ENCODE data around the gene DNER.

The DNER gene

DNA sequence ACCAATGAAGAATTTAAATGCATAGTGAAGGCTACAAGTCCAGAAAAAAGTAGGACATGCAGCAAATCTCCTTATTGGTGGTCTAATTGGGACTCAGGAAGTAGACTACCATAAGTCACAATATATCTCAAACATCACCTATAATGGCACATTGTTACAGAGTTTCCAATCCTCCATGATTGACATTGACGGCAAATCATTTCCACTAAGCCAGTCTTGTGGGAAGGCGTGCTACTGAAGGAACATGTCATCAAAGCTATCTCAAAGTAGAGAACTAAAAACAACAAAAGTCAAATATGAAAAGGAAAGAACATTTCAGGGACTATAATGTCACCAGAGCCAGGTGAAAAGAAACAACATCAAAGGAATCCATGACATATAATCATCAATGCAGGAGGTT lies 276.9 kb downstream of the DNER start:
- no peak for DNase-seq (ENCODE audit: low read depth)

DNA sequence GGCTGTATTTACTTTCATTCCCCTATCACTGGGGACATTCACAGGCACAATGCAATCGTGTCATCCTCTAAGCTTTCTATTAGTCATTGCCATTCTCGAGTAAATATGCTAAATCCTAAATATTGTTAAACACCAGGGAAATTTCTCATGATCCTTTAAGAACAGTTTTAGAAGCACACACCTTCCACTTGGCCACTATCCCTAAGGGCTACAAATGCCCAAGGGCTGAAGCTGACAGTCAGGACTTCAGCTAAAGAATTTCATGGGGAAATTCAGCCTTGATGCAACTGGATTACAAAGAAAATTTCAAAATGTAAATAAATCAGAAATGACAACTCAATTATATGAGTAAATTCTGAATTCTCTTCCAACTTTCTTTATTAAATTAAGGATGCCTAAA lies 280.2 kb downstream of the DNER start:
- DNase-seq (ENCODE audit: low read depth), result no peak

DNA sequence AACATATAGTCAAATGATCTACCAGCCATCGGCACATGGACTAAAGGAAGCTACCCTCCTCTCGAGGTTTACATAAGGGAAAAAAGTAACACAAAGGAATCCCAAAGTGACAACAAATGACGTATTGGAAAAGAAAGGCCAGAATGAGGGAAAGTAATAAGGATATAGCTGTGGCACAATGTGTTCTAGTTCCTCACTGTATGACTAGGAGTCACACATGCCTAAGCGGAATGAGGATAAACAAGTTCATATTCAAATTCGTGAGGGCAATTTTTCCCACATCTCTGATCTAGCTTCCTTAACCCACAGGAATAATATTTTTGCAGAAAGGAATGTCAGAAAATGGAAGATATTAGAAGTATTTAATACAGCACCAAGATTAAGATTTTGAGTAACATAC lies 281.0 kb downstream of the DNER start:
- no peak for DNase-seq (ENCODE audit: low read depth)

DNA sequence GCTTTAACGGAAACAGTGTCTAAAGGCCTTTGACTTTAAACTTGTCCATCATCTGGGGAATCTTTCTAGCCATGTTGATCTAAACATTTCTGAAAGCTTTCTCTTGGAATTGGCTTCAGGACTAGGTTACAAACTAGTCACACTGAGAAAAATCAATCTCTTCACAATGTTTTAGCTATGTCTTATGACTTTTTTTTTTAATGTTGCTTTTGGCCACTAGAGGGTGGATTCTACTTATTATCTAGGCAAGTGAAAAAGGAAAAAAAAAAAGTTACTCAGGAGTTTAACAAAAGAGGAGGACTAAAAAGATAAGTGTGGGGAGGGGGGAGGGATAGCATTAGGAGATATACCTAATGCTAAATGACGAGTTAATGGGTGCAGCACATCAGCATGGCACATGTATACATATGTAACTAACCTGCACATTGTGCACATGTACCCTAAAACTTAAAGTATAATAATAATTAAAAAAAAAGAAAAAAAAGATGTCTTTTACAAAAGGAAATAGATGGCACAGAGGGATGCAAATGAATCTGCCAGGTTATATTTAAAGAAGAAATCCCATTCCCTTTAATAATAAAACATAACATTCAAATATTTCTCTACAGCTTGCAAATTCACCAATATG lies 282.9 kb downstream of the DNER start:
- no peak for DNase-seq (ENCODE audit: low read depth)

DNA sequence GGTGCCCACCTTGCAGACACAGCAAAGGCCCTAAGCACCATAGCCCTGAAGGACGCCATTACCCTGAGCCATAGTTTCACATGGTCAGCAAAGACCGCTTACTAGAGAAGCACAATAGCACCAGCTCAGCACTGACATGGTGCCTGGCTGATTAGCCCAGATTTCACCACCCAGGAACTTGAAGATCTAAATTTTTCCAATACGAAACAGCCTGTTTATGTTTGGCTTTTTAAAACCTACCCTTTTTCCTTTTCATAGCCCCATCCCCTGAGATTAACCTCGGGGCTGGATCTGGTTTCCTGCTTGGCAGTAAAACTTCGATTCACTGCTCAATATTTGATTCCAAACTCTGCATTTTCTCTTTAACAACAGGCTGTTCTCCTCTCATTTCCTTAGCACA lies 284.8 kb downstream of the DNER start:
- DNase-seq (ENCODE audit: low read depth), result no peak

DNA sequence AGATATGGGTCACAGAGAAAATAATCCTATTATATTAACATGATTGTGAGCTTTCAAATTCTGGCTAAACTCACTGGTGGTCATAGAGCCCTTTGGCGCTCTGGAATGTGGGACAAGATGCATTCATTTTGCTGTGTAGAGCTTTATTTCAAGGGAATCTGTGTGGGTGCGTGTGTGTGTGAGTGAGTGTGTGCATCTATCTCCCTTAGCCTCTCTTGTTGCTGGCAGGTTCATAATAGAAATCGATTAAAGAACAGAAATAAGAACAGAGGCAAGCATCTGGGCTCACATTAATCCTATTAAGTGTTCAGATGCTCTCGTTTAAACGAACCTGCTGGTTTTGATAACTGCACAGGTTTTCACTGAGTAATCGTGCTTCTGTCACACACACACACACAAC lies 287.9 kb downstream of the DNER start:
- no peak for DNase-seq (ENCODE audit: low read depth)

DNA sequence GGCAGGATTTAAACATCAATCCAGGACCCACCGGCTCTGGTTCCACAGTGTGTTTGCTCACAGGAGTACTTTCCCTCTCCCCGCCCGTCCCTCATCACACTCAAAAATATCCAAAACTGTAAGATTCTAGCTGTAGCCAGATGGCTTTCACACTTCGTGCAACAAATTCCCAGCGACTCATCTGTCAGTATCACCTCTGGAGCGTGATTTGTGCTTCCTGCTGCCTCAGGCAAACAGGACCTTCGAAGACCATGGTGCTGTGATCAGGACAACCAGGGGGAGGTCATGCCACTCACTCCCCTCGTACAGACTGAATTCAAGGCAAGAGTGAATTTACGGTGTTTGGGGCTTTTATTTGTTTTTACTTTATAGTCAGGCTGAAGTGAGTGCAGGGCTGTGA lies 288.8 kb downstream of the DNER start:
- DNase-seq (ENCODE audit: low read depth), result no peak

DNA sequence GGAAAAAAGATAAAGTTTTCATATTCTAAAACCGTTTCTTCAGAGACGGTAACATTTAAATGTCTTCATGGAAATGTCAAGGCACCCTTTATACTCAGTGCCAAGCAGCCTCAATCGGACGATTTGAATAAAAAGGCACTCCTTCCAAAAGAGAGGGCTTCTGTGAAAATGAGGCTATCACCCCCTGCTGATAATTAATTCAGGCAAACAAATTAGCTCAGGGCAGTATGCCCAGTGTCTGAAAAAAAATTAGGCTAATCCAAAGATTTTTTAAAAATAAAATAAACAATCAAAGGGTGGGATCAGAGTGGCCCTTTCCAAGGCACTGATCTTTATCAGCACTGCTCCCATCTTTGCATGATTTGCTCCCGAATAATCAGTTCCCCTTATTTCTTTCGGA lies 292.3 kb downstream of the DNER start:
- no peak for DNase-seq (ENCODE audit: low read depth)

DNA sequence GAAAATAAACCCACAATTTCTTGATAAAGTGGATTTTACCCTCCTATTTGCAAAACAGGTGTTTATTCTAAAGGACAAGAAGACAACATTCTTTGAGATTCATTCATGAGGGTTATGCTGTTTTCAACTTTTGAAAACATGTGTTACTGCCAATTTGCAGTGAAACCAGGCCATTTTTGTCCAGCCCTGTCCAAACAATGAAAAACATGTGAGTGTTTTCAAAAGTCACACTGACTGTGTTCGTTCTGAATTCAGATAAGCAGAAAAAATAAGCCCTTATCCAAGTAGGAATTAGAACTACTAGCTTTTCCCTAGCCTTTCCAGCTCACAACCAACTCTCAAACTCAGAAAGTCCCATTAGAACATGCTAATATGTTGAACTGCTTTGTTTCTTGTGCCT lies 295.2 kb downstream of the DNER start:
- peak; percentile 24 for DNase-seq (ENCODE audit: low read depth)

DNA sequence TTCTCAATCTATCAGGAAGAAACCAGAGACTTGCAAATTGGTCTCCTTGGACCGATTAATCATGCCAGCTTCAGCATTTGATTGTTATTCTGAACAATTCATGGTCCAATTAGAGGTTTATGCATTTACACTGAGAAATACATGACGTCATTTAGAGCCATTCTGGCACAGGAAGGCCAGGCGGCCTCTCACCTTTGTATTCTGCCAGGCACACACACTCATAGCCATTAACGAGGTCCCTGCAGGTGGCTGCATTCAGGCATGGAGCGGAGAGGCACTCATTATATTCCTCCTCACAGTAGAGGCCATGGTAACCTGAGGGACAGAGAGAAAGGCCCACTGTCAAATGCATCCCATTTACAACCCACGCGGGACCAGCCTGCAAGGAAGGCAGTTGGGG lies 296.4 kb downstream of the DNER start:
- DNase-seq (ENCODE audit: low read depth), result no peak

DNA sequence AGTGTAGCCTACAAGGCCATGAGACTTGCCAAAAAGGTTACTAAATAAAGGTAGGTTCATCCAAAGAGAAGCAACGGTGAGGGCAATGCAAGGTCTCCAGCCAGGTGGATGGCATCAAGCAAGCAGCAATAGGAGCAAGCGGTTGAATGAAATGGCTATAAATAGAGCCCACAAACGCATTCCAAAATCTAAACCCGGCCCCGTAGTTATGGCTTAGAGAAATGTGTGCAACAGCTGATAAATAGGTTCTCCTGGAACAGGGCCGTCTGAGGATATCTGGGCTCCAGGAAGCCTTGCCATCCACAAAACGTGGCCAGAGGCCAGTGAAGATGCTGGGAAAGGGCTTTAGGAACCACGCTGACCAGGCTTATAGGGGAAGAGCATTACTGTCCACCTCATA lies 297.2 kb downstream of the DNER start:
- DNase-seq (ENCODE audit: low read depth), result no peak

DNA sequence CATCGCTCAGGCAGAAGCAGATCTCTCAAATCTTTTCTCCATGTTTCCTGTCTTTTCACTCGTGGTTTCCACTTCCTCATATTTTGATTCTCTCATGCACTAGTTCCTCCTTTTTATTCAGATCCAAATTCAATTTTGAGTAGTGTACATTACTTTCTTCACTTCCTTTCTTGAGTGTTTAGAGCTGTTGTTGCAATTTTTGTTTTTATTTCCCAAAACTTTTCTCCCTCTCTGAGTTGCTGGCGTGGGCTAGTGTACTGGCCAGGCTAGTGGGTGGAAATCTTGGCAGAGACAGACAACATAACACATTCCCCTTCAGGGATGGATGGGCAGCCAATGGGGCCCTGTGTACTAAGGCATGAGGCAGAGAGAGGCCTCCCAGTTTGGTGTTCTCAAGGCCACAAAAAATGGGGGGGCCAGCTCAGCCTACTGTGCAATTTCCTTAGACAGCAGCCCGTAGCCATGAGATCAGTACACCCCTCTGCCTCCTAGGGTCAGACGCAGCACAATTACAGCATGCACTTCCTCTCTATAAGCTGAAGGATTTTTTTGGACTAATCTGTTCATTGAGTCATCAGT lies 298.1 kb downstream of the DNER start:
- peak; percentile 68 for DNase-seq (ENCODE audit: low read depth)

DNA sequence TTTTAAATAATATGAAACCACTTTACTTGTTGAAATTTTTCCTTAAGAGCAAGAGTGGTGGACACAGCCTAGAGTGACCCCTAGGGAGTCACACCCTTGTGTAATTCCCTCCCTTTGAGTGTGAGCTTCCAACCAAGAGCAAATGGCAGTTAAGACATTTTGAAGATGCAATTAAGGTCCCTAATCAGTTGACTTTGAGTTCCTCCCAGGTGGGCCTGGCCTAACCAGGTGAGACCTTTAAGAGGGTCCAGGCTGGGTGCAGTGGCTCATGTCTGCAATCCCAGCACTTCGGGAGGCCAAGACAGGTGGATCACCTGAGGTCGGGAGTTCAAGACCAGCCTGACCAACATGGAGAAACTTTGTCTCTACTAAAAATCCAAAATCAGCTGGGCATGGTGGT lies 299.7 kb downstream of the DNER start:
- DNase-seq (ENCODE audit: low read depth), result no peak

DNA sequence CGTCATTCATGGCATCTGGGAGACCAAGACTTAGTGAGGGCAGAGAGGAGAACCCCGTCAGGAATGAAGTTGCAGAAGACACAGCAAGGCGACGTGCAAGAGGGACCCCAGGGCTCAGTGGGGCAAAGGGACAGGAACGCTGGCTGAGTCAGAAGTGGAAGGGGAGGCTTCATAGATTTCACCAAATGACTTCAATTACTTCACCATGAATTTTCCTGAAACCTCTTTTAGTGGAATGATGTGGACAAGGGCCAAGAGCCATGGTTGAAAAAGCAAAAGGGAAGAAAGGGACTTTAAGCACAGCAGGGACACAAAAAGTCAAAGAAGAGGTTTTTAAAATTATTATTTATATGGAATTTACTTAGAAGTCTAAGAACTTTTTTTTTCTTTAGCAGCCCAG lies 301.7 kb downstream of the DNER start:
- DNase-seq (ENCODE audit: low read depth), result no peak

DNA sequence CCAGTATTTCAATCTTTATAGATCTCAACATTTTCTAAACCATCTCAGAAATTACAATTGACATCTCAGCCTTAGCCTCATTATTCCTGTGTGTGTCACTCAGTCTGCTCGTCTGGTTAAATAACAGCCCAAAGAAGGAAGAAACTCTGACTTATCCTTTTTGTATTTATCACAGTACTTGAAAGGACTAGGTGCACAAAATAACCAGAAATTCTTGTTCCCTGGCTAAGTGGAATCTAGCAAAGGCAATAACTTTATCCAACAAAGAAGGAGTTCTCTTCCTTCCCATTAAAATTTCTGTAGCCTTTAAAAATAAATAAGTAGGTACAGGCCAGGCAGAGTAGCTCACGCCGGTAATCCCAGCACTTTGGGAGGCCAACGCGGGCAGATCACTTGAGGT lies 303.4 kb downstream of the DNER start:
- no peak for DNase-seq (ENCODE audit: low read depth)

DNA sequence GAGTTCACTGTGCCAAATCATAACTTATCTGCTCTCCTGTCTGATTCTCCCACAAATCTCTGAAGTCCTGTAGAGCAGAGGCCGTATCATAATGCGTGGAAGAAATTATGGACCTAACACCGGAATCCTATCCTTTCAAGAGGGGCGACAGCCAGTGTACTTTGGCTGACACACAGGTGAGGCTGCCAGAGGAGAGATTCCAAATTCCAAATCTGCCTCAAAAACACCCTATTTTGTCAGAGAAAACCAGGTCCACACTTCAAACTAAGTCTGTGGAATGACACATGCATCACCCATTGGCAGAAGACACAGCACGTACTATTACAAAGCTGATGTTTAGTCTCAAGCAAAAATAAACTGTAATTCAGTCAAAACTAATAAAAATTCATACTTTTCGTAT lies 304.1 kb downstream of the DNER start:
- no peak for DNase-seq (ENCODE audit: low read depth)

DNA sequence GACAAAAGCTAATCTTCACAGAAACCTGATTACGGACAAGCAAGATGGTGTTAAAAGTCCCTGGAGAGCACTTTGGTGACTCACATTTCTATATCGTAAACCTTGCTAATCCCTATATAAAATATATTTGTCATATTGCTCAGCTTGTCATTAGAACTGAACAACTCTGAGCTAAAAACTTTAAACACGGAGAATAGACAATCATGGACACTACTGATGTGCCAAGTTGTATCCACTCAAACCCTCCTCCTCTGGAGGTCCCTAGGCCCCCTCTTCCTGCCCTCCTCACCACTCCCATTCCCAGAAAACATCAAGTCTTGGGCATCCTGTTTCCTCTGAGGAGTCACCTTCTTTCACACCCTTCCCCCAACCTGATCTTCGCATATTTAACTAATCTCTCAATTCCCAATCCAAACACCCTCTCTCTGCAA lies 304.6 kb downstream of the DNER start:
- DNase-seq (ENCODE audit: low read depth), result no peak

DNA sequence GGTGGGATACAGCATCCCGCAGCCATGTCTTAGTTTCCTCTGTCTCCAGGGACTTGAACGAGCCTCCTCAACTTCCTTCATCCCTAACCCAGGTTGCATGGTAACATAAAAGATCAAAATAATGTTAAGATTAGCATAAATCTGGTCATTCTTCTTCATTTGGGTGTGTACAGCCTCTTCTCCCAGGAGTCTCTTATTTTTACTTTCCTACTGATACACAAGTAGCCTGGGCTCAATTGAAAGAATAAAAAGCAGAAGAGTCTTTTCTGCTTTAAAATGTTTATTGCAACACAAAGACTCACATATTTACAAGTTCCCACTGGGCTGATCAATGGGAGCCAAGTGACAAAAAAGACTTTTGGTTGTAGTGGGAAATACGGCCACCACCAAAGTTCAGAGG lies 305.4 kb downstream of the DNER start:
- DNase-seq (ENCODE audit: low read depth), result no peak

DNA sequence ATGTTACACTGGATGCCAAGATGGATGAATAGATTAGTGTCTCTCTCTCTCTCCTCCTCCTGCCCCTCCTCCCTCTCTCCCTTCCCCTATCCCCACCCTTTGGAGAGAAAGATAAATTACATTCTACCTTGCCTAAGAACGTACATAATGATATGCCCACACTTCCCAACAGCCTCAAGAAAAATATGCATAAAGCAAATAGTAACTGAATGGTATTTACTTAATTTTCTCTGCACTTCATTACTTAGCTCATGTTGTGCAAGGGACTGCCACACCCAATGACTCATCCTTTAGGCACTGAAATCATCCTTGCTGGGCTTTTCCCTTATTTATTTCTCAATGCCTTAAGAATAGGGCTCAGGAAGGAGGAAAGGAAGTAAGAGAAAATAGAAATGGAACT lies 306.0 kb downstream of the DNER start:
- DNase-seq (ENCODE audit: low read depth), result peak; percentile 92

DNA sequence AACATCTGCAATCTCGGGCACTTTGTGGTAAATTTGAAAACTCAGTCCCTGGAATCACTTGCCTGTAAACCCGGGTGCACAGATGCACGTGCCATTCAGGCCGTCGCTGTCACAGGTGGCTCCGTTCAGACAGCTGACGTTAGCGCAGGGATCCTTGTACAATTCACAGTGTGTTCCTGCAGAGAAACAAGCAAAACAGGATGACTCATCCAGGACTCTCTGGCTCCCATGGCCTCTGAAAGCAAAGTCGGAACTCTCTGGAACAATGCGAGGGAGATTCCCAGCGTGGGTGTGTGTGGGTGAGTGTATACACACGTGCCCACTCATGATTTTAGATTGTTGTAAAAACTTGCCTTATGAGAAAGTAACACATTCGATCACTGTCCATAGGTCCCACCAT lies 307.2 kb downstream of the DNER start:
- DNase-seq (ENCODE audit: low read depth), result peak; percentile 74

DNA sequence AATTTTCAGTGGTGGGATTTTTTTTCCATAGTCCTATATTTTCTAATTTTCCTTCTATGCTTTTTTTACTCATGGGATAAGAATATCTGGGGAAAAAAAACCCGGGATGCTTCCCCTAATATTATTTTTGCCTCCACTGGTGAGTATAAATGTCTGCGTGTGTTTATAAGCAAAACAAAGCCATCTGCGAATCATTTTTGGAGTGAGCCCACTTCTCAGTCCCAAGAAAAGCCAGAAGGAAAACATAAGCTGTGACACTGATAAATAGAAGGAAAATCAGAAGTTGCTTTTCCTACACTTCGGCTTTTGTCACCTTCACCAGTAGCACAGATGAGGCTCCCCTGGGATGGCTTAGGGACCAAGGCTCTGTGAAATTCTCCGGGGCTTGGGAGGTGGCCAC lies 308.6 kb downstream of the DNER start:
- no peak for DNase-seq (ENCODE audit: low read depth)

DNA sequence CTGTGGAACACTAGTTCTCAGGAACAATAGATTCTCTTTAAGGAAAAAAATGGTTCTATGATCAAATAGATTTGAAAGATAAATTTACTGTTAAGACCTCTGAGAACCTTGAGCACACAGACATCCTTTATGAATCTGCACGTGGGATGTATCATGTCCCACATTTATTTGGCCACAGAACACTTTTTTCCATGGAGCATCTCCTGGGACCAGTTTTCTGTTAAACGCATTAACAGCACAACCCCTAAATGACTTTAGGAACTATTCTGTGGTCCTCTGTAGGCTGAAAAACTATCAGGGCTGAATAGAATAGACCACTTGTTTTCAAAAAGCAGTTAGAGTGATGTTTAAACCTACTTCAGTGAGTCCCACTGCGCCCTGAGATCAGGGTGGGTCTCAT lies 311.1 kb downstream of the DNER start:
- DNase-seq (ENCODE audit: low read depth), result no peak

DNA sequence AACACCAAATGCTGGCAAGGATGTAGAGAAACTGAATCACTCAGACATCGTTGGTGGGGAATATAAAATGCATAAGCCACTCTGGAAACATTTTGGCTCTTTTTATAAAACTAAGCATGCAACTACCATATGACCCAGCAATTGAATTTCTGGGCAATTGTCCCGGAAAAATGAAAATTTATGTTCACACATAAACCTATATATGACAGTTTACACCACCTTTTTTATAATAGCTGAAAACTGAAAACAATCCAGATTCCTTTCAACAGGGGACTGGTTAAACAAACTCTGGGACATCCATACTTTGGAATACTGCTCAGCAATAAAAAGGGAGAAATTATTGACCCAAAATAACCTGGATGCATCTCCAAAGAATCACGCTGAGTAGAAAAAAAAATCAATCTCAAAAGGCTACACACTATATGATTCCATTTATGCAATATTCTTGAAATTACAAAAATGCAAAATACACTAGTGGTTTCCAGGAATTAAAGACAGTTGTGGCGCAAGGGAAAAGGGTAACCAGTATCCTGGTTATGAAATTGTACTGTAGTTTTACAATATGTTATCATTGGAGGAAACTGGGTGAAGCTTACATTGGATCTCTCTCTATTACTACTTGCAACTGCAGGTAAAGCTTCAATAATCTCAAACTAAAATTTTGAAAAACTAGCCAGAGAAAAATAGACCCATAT lies 313.0 kb downstream of the DNER start:
- no peak for DNase-seq (ENCODE audit: low read depth)

DNA sequence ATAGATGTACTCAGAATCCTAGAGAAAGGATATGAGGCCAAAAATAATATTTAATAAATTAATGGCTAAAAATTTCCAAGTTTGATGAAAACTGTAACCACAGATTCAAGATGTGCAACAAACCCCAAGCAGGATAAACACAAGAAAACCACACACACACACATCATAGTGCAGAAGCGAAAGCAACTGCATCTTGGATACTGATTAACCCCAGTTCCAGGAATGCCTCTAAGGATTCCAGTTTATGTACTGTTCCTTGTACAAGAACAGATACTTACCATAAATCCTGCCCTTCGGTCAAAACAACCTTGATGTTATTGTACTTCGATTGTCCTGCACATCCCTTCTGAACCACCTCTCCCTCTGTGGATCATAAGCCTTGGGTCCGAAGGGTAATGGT lies 320.4 kb downstream of the DNER start:
- DNase-seq (ENCODE audit: low read depth), result no peak
